ENCODE results near the gene IRF2.

The IRF2 gene

DNA sequence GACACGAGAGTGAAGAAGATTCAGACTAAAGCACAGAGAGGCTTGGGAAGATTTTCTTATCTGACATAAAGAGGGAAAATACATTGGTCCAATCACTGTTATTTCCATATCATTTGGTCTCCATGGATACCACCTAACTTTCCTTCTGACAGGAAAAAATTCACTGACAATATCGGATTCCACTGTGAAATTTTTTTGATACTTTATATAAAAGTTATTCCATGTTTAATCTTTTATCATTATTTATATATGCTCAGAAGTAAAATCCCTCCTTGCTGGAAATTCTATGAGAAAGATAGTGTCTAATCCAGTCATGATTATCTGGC, 3.6 kb downstream of the IRF2 start:
- no peak for DNase-seq (ENCODE audit: extremely low read depth, low read depth)
- TF ChIP-seq, protein P1, sequence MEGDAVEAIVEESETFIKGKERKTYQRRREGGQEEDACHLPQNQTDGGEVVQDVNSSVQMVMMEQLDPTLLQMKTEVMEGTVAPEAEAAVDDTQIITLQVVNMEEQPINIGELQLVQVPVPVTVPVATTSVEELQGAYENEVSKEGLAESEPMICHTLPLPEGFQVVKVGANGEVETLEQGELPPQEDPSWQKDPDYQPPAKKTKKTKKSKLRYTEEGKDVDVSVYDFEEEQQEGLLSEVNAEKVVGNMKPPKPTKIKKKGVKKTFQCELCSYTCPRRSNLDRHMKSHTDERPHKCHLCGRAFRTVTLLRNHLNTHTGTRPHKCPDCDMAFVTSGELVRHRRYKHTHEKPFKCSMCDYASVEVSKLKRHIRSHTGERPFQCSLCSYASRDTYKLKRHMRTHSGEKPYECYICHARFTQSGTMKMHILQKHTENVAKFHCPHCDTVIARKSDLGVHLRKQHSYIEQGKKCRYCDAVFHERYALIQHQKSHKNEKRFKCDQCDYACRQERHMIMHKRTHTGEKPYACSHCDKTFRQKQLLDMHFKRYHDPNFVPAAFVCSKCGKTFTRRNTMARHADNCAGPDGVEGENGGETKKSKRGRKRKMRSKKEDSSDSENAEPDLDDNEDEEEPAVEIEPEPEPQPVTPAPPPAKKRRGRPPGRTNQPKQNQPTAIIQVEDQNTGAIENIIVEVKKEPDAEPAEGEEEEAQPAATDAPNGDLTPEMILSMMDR (IDR thresholded peaks at IDR 0.05; ENCODE audit: low read depth, low read length, missing control alignments): no peak
- no peak overlapping the region for H3K4me3 ChIP-seq (replicated peaks; ENCODE audit: low read depth, low read length)

DNA sequence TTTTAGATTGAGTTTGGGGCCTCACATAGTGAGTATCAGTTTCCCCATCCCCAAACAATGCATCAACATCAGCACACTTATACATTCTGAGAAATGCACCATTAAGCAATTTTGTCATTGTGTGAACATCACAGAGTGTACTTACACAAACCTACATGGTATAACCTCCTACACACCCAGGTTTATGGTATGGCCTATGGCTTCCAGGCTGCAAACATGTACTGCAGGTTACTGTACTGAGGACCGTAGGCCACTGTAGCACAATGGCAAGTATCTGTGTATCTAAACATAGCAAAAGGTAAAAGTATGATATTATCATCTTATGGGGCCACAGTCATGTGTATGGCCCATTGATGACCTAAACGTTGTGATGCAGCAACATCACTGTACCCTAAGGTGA, 7.7 kb downstream of the IRF2 start:
- TF ChIP-seq, protein P1 (IDR thresholded peaks at IDR 0.05; ENCODE audit: low read depth, low read length, missing control alignments): no peak
- no peak for DNase-seq (ENCODE audit: extremely low read depth, low read depth)
- H3K4me3 ChIP-seq (replicated peaks; ENCODE audit: low read depth, low read length): no peak overlapping the region

DNA sequence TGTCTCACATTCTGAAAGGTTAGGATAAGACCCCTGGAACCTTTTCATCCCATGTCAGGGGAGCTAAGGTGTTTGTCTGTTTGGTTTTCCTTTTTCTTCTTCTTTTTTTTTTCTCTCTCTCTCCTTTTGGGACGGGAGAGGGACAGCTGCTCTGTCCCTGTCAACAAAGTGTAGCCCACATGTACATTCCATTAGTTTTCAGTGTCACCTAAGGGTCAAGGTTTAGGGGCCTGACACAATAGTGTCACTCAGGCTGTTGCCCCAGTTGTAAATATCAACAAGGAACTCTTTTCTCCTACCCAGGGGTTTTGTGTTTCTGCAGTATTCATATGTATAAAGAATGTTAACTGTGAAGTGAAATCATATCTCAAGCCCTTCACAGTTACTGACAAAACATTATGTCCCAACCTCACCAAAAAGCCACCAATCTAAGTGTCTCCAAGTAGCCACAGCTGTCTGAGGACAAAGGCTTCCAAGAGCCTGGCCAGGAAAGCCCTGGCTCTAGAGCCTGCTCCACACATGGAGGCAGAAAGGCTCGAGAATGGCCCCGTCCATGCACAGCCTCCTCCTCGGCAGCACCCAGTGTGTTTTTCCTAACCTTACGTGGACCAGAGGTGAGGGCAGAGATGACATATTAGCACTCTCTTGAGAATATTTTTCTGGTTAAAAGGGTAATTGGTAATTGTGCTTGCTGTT, 9.4 kb downstream of the IRF2 start:
- no peak overlapping the region for H3K4me3 ChIP-seq (replicated peaks; ENCODE audit: low read depth, low read length)
- no peak for DNase-seq (ENCODE audit: extremely low read depth, low read depth)
- TF ChIP-seq, protein P1 (IDR thresholded peaks at IDR 0.05; ENCODE audit: low read depth, low read length, missing control alignments): no peak

DNA sequence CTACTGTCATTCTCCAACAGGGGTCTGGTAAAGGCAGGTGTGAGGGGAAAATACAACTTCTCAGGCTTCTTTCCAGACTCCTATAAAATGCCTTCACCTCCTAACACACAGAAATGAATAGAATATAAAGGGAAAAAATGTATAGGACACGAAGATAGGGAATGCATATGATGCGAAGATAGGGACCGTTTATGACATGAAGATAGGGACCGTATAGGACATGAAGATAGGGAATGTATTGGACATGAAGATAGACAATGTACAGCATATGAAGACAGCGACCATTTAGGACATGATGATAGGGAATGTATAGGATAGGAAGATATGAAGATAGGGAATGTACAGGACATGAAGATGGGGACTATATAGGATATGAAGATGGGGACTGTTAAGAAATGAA, 10.5 kb downstream of the IRF2 start:
- no peak overlapping the region for H3K4me3 ChIP-seq (replicated peaks; ENCODE audit: low read depth, low read length)
- DNase-seq (ENCODE audit: extremely low read depth, low read depth): no peak
- TF ChIP-seq, protein P1 (IDR thresholded peaks at IDR 0.05; ENCODE audit: low read depth, low read length, missing control alignments): no peak

DNA sequence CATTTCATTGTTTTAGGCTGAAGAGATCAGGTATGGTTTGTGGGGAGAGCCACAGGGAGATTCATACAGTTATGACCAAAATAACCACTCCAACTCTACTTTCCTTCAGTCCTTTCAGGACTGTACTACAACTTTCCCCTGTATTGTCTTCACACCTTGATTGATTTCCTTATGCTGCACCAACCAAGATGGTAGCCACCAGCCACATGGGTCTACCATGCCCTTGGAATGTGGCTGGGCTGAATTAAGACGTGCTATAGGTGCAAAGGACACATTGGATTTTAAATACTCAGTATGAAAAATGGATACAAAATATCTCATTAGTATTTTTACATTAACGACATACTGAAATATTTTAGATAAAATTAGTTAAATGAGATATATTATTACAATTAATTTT, 11.2 kb downstream of the IRF2 start:
- TF ChIP-seq, protein P1 (IDR thresholded peaks at IDR 0.05; ENCODE audit: low read depth, low read length, missing control alignments): no peak
- H3K4me3 ChIP-seq (replicated peaks; ENCODE audit: low read depth, low read length): no peak overlapping the region

DNA sequence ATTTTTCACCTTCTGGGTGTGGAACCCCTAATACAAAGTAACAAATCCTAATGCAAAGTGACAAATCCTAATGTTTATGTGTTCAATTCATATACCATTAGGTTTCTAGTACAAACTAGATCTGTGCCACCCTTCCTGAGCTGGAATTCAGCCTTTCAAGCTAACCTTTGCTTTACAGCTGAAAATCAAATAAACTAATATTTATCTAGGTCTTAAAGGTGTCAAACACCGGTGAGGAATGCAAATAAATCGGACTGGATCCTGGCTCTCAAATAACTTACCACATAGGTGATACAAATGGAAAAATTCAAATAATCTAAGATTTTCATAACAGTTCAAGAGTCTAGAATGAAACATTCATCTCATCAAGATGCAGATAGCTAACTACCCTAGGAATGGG, 11.6 kb downstream of the IRF2 start:
- no peak overlapping the region for H3K4me3 ChIP-seq (replicated peaks; ENCODE audit: low read depth, low read length)
- DNase-seq (ENCODE audit: extremely low read depth, low read depth): no peak
- TF ChIP-seq, protein P1 (IDR thresholded peaks at IDR 0.05; ENCODE audit: low read depth, low read length, missing control alignments): no peak

More for the DNA sequence above, 11.2 kb downstream of the IRF2 start:
- DNase-seq (ENCODE audit: extremely low read depth, low read depth): no peak

Measured in HFF-Myc (cell line).